ENCODE data around the gene EFCAB9. TPM values are rescaled to one million over a fixed set of nuclear protein-coding genes. Genes with fewer than 3 reads are reported as not detected.

EFCAB9 gene
- total and polyA plus RNA-seq, 2 of the 13 experiments (the other 11 are each of a cell fraction or from before 2014, with no cell fraction given), result not detected

DNA sequence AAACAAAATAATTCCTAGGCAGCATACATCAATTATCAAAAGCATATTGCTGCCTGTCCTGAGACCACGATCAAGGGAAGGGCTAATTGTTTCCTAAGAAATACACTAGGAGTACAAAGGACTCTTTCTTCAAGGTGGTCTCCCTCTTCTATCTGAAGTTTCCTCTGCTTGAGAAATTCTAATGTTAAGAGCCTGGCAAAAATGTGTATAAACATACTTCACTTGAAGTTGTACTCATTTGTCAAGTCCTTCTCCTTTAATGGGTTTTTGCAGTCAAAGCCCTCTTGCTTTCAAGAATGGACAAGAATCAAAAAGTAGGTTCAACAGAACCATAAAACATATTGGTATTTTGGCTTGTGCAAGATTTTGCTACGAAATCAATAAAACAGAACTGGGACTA, 58.5 kb downstream of the EFCAB9 start:
- peaks cover 14% of the 10 kb centered on the region; the same call in 1 of the 2 replicates for H3K9me3 ChIP-seq (ENCODE audit: low read length)
- WGBS (ENCODE audit: low lambda C conversion rate), result 96% methylated on average over 2 of the region's 2 CpGs
- no peak overlapping the region for H3K4me2 ChIP-seq (ENCODE audit: low read depth, low read length)
- H4K20me1 ChIP-seq (ENCODE audit: insufficient read depth, low read length), result no peaks in the 10 kb centered on the region
- in situ Hi-C loops (cut with HindIII; ENCODE audit: extremely low pct_ligation_motif_present, low pct_unique_long_range_greater_than_20kb), result no loop called here
- peaks cover 8 to 17% of the 10 kb centered on the region in 2 experiments; a peak in 4 of 5 replicates for H3K36me3 ChIP-seq (replicated peaks in 1 of 2; ENCODE audit: control insufficient read depth in 1 of 2, insufficient read depth in 2 of 2, low read length in 2 of 2)
- DNase-seq (ENCODE audit: low spot score), result no peak
- no peak overlapping the region for H2AFZ ChIP-seq (ENCODE audit: low read length)
- FAIRE-seq, result no peak
- intact Hi-C loops (cut with micrococcal nuclease; ENCODE audit: unreplicated experiment), result no loop called here
- ChIA-PET POLR2A (no interaction called here), CTCF (ENCODE audit: low intra/inter-chr PET ratio, low total read pairs) (no interaction called here)
- no peaks in the 10 kb centered on the region for H3K27me3 ChIP-seq (ENCODE audit: control insufficient read depth in 1 of 2, insufficient read depth in 2 of 2, low read length in 2 of 2)
- no peak overlapping the region for H3K4me3 ChIP-seq (replicated peaks in 1 of 3; ENCODE audit: insufficient read depth in 1 of 3, low read depth in 2 of 3, low read length in 3 of 3)
- peaks cover 29% of the 10 kb centered on the region for H3K79me2 ChIP-seq (ENCODE audit: insufficient read depth, low read length)
- TF ChIP-seq ZNF230 (CRISPR knock-in tag; IDR thresholded peaks at IDR 0.05), result no peak
- no peak for TF ChIP-seq ELF4 (CRISPR knock-in tag; IDR thresholded peaks at IDR 0.05; ENCODE audit: borderline replicate concordance)
- no peak for TF ChIP-seq GATAD1 (CRISPR knock-in tag; IDR thresholded peaks at IDR 0.05)
- TF ChIP-seq MAF1 (CRISPR knock-in tag; IDR thresholded peaks at IDR 0.05; ENCODE audit: borderline replicate concordance), result no peak
- no peak for ATAC-seq
- no TSS peak for BruUV-seq (replicated peaks)
- H3K27ac ChIP-seq (ENCODE audit: extremely low read length, insufficient read depth, low read length), result no peak overlapping the region
- H3K4me1 ChIP-seq (ENCODE audit: insufficient read depth, low read length), result no peaks in the 10 kb centered on the region
- no peak overlapping the region for H3K9ac ChIP-seq (ENCODE audit: insufficient read depth, low read depth, low read length)

Small RNA genes lying within 50 kb of the gene (small RNA-seq; reads per million reads assigned to genes)
- 0 reads per million in 3 experiments for gene RF00191 (ENCODE audit: insufficient read depth in 2 of 3, insufficient read length in 3 of 3, low read depth in 2 of 3, low replicate concordance in 1 of 3)

Other genes starting within 250 kb of the EFCAB9 start
- 53.6 and 78.0 TPM in 2 replicates for gene FBXW11, start 187.5 kb upstream of the EFCAB9 start, total RNA-seq (2016; rRNA removed; fragmentation: Illumina TruSeq; extraction: Trizol)
- 31.7 and 33.6 TPM in 2 replicates for gene FBXW11, start 187.5 kb upstream of the EFCAB9 start, polyA plus RNA-seq (2011; rRNA removed)
- 6.2 and 7.2 TPM in 2 replicates for gene STK10, start 5.9 kb upstream of the EFCAB9 start, total RNA-seq (2016; rRNA removed; fragmentation: Illumina TruSeq; extraction: Trizol)
- gene STK10, start 5.9 kb upstream of the EFCAB9 start, polyA plus RNA-seq (2011; rRNA removed), result 7.0 and 7.8 TPM in 2 replicates
- gene UBTD2, start 89.6 kb downstream of the EFCAB9 start, total RNA-seq (2016; rRNA removed; fragmentation: Illumina TruSeq; extraction: Trizol), result 24.1 and 32.9 TPM in 2 replicates
- 13.6 and 15.2 TPM in 2 replicates for gene UBTD2, start 89.6 kb downstream of the EFCAB9 start, polyA plus RNA-seq (2011; rRNA removed)